ENCODE measurements around the gene POSTN.

DNA sequence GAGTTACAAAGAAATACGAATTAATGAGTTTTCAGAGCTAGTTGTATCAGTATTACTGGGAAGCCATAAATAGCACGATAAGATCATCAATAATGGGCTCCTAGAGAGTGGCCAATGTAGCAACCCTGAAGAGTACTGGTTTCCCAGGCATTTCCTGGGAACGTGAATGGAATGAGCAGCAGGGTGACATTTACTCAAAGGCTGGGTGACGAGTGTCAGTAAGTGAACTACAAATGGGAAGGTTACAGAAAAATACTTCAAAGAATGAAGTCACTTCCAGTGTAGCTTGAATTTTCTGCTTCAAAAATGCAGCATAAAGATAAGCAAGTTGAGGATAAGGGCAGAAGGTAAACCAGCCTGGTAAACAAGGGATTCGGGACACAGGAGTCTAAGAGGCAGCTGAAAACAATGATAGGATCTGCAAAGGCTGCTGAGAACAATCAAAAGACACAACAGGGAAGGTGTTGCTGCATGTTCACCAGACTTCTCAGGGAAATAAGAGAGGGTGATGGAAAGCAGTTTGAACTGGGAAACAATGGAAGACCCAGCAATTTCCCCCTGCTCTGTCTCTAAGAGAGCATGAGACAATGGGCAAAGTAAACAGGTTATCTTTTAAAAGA lies 48.6 kb upstream of the POSTN start:
- TF ChIP-seq EZH2 (IDR thresholded peaks at IDR 0.05) (no peak), POLR2AphosphoS5 (IDR thresholded peaks at IDR 0.05; ENCODE audit: borderline replicate concordance, low read depth, low read length) (no peak)
